Esophagus muscularis mucosa (tissue), 4 donors: Measurements from ENCODE around the gene SH2D5. TPM values are rescaled to one million over a fixed set of nuclear protein-coding genes. Genes with fewer than 3 reads are reported as not detected.

Experiments
- DNase-seq: peaks from one replicate; pipeline ENCODE4 v3.0.0-alpha.2; 2017; ENCODE audit errors: extremely low spot score
- H3K27ac ChIP-seq, 4 donors: fragments of 200-600 bp; sonication (generic); replicated peaks in 1 of 4; 1 replicate in 3 of 4; 2 replicates in 1 of 4; pipeline ENCODE4 v1.5.1; 2016 to 2019; ENCODE audit warnings: mild to moderate bottlenecking in 1 of 4
- H3K27me3 ChIP-seq, 4 donors: fragments of 200-600 bp; sonication (generic); one replicate each; pipeline versions ENCODE4 v1.5.1 to v1.6.0; 2016 to 2019
- H3K36me3 ChIP-seq, 4 donors: fragments of 200-600 bp; sonication (generic); one replicate each; pipeline ENCODE4 v1.5.1; 2016 to 2019
- H3K4me1 ChIP-seq, 4 donors: fragments of 200-600 bp; sonication (generic); one replicate each; pipeline ENCODE4 v1.5.1; 2016 to 2019
- H3K4me3 ChIP-seq, 4 donors: fragments of 200-600 bp; sonication (generic); 1 replicate in 2 of 4; 2 replicates in 2 of 4; pipeline ENCODE4 v1.5.1; 2016 to 2019; ENCODE audit warnings: mild to moderate bottlenecking in 4 of 4, moderate library complexity in 1 of 4
- H3K9me3 ChIP-seq, 4 donors: fragments of 200-600 bp; sonication (generic); 1 replicate in 3 of 4; 2 replicates in 1 of 4; pipeline ENCODE4 v1.5.1; 2016 to 2019
- EP300 ChIP-seq: sonication (generic); formaldehyde crosslinking; IDR thresholded peaks from one replicate; pipeline ENCODE4 v1.6.1; 2017; ENCODE audit warnings: antibody characterized with exemption
- POLR2A ChIP-seq: fragments of 450-650 bp; IDR thresholded peaks from one replicate; pipeline ENCODE4 v1.6.1; 2017; ENCODE audit warnings: antibody characterized with exemption, moderate library complexity, mild to moderate bottlenecking, low read depth
- POLR2AphosphoS5 ChIP-seq, 2 donors: sonication (generic); formaldehyde crosslinking; IDR thresholded peaks; one replicate each; pipeline ENCODE4 v1.6.1; 2017; ENCODE audit warnings: antibody characterized with exemption in 2 of 2
- WGBS: methylation state at CpG from one replicate; pipeline ENCODE4 v1.1.5; 2018; 5-methylcytosine and 5-hydroxymethylcytosine counted together
- intact Hi-C: fragments of 100-400 bp; cut with DNase I; formaldehyde crosslinking; loops from one replicate; pipeline ENCODE4 v1.15.1; 2023
- total RNA-seq, 4 donors: library from RNA; depleted of rRNA; stranded (reverse); fragments of >200 nt; gene quantifications; one replicate each; pipeline versions ENCODE4 v1.1.0 to v1.2.1, GENCODE V29; 2016
- TF ChIP-seq, protein P1 (sequence below), 3 experiments: fragments of 200-600 bp in 2 of 3; fragments of 450-650 bp in 1 of 3; sonication (generic) in 2 of 3; IDR thresholded peaks; one replicate each; pipeline ENCODE4 v1.5.1; 2017 to 2019; ENCODE audit warnings: antibody characterized with exemption in 3 of 3, mild to moderate bottlenecking in 2 of 3, moderate library complexity in 1 of 3

SH2D5 gene
- 1 to 10 TPM in 2 of 4 donors, under 1 TPM in 2; 0.42 to 7.2 (median 1.7) TPM for total RNA-seq

DNA sequence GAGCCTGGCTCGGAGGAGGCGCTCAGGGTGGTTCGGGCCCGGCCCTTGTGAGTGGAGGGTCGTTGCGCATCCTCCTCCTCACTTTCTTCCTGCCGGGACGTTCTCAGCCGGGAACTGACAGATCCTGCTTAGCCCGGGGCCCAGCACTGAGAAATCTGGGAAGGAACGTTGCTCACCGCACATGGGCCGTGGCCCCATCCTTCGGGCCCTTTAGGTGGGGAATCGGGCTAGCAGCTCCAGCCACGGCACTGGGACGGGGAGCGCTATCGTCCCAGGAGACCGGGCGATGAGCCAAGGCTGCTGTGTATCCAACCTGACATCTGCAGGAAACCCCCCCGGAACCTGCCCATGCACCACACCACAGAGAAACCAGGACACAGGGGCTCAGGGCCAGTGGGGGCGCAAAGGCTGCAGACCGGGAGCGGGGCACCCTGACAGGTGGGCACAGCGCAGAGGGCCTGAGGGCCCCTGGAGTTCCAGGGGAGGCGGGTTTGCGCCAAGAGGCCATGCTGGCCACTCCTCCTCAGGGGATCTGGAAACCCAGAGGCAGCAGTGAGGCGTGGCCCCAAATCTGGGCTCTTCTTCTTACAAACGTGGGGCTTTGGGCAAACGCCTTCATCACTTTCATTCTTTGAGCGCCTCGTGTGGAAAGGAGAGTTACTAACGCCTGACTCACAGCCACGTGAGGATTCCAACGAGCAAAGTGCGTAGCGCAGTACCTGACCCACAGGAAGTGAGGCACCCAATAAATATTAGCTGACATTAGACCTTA, at the start of gene SH2D5:
Gene SH2D5, minus strand, starts transcription at position 116 of the 772 bp plus-strand sequence. CDS start 4,659 bp downstream, outside the sequence.
- TF ChIP-seq EP300 (no peak), POLR2AphosphoS5 (IDR thresholded peaks at IDR 0.05) (peak; percentile 84 to 88), POLR2A (no peak)
- TF ChIP-seq, protein P1, sequence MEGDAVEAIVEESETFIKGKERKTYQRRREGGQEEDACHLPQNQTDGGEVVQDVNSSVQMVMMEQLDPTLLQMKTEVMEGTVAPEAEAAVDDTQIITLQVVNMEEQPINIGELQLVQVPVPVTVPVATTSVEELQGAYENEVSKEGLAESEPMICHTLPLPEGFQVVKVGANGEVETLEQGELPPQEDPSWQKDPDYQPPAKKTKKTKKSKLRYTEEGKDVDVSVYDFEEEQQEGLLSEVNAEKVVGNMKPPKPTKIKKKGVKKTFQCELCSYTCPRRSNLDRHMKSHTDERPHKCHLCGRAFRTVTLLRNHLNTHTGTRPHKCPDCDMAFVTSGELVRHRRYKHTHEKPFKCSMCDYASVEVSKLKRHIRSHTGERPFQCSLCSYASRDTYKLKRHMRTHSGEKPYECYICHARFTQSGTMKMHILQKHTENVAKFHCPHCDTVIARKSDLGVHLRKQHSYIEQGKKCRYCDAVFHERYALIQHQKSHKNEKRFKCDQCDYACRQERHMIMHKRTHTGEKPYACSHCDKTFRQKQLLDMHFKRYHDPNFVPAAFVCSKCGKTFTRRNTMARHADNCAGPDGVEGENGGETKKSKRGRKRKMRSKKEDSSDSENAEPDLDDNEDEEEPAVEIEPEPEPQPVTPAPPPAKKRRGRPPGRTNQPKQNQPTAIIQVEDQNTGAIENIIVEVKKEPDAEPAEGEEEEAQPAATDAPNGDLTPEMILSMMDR (IDR thresholded peaks at IDR 0.05), result peak in 2 of 3 experiments; percentile 39 to 42
- H3K27ac ChIP-seq, result peak within 1 kb of the TSS; percentile 62 to 76 (median 68)
- under 1% methylated on average over 9 of the region's 38 CpGs for WGBS
- intact Hi-C loops, result loop anchor here (2.0 to 5.0 kb wide), 2 partner anchors 34 to 55 kb away; partner anchors contain the start of gene HP1BP3
- DNase-seq, result peak; percentile 97
- H3K4me3 ChIP-seq, result peak within 1 kb of the TSS; percentile 63 to 86 (median 70)
- H3K4me1 ChIP-seq, result peaks cover 19 to 41% (median 30%) of the 10 kb centered on the region in 4 donors
- peaks cover 5 to 13% (median 10%) of the 10 kb centered on the region in 4 donors for H3K36me3 ChIP-seq
- H3K9me3 ChIP-seq, result no peaks in the 10 kb centered on the region
- H3K27me3 ChIP-seq, result peaks cover 0 to 40% (median 0%) of the 10 kb centered on the region in 4 donors

DNA sequence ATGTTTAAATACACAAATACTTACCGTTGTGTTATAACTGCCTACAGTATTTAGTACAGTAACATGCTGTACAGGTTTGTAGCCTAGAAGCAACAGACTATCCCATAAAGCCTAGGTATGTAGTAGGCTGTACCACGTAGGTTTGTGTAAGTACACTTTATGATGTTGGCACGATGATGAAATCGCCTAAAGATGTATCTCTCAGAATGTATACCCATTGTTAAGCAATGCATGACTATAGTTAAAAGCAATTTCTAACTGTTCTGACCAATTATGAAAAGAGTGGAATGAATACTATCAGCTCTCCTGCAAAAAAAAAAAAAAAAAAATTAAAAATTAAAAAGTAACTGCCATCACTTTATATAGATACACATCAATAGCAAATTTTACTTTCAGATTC, 43.2 kb upstream of the SH2D5 start:
- no peak for DNase-seq
- Histone ChIP-seq H3K4me1 (peaks cover 12 to 31% (median 30%) of the 10 kb centered on the region in 4 donors), H3K27me3 (no peaks in the 10 kb centered on the region), H3K27ac (no peak overlapping the region), H3K36me3 (peaks cover 35 to 77% (median 57%) of the 10 kb centered on the region in 4 donors), H3K9me3 (no peaks in the 10 kb centered on the region), H3K4me3 (no peak overlapping the region)
- intact Hi-C loops, result no loop called here
- TF ChIP-seq POLR2AphosphoS5 (IDR thresholded peaks at IDR 0.05) (no peak), POLR2A (no peak), EP300 (no peak)
- TF ChIP-seq, protein P1 (IDR thresholded peaks at IDR 0.05), result no peak
- WGBS, result 85% methylated on average over 4 of the region's 4 CpGs

DNA sequence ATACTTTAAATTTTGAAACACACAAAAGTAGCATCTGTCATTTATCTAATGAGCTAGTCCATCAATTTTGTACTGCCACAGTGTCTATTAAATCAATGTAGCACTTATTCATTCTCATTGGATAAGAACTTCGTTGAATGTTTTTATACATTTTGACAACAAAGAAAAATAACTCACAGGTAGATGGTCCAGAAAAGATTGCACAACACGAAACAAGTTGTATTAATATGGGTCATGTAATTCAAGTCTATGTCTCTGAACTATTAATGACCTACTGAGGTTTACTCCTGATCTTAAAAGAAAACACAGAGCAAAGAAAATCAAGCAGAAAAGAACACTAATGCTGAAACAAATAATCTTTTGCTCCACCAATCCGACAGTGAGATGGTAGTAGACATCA, 39.3 kb upstream of the SH2D5 start:
- DNase-seq, result no peak
- Histone ChIP-seq H3K36me3 (peaks cover 68 to 98% (median 85%) of the 10 kb centered on the region in 4 donors), H3K4me3 (no peak overlapping the region), H3K4me1 (peaks cover 10 to 19% (median 16%) of the 10 kb centered on the region in 4 donors), H3K27me3 (no peaks in the 10 kb centered on the region), H3K27ac (no peak overlapping the region), H3K9me3 (no peaks in the 10 kb centered on the region)
- no peak for TF ChIP-seq POLR2A
- TF ChIP-seq, protein P1 (IDR thresholded peaks at IDR 0.05), result no peak
- TF ChIP-seq POLR2AphosphoS5 (IDR thresholded peaks at IDR 0.05), result no peak
- TF ChIP-seq EP300, result no peak
- intact Hi-C loops, result no loop called here
- 84% methylated on average over 3 of the region's 3 CpGs for WGBS

DNA sequence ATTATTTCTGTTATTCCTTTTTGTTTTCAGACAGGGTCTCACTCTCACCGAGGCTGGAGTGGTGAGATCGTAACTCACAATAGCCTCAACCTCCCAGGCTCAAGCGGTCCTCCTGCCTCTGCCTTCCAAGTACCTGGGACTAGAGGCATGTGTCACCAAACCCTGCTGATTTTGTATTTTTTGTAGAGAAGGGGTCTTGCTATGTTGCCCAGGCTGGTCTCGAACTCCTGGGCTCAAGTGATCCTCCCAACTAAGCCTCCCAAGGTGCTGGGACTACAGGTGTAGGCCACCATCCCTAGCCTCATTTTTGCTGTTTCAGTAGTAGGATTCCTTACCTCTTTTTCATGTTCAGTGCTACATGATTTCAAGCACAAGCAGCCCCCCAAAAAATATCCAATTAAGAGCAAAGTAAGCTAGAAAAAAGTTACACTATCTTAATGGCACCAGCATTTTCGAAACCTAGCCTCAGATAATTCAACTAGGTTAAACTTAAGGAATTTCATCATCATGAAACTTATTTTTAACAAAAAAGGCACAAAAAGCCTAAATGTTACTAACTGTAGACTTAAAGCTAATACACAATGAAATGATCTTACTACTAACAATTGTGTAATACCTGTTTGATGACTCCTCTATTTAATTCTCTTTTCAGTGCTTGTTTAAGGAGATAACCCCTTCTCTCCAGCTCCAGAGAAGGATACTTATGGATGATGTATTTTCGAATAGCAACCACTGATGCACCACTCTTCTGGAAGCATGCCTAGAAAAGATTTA, 38.0 kb upstream of the SH2D5 start:
- Histone ChIP-seq H3K4me3 (no peak overlapping the region), H3K36me3 (peaks cover 71 to 100% (median 91%) of the 10 kb centered on the region in 4 donors), H3K9me3 (no peaks in the 10 kb centered on the region), H3K4me1 (peaks cover 5 to 12% (median 10%) of the 10 kb centered on the region in 4 donors), H3K27ac (no peak overlapping the region), H3K27me3 (no peaks in the 10 kb centered on the region)
- DNase-seq, result no peak
- no peak for TF ChIP-seq POLR2A
- no peak for TF ChIP-seq EP300
- TF ChIP-seq POLR2AphosphoS5 (IDR thresholded peaks at IDR 0.05), result no peak
- TF ChIP-seq, protein P1 (IDR thresholded peaks at IDR 0.05), result no peak
- intact Hi-C loops, result no loop called here
- 94% methylated on average over 6 of the region's 6 CpGs for WGBS
